SHP77 treated with DMSO at 0.1 percent for 48 hours (cell line): Measurements from ENCODE around the gene ATF5.

Experiments used
- DNase-seq: peaks from one replicate; lab custom pipeline; 2025; lab: John Stamatoyannopoulos, UW

ATF5 gene

DNA sequence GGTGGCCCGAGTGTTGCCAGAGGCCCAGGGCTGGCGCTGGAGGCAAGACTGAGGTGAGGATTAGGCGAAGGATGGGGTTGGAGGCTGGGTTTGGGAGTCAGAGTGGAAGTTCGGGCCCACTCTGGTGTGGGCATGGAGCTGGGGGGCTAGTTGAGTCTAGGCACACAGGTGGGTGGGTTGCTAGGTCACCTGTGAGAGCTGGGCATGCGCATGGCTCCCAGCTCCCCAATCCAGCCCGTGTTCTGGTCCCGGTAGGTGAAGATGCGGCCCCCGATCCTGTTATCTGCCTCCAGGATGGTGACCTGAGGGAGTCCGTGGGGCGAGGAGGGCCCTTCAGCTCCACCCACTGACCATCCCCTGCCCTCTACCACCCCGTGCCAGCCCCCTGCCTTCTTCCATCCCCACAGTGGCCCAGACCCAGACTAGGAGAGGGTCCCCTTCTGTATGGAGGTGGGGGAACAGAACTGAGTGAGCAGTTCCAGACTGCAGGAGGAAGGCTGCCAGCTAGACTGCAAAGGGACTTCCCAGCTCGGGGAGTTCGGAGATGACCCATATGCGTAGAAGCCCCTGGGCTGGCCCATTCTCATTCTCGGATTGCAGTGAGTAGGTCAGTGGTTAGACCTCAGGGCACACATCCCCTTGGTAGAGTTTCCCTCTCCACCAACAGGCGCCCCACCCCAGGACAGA lies 34.0 kb upstream of the ATF5 start:
- DNase-seq = no peak

- no peak for DNase-seq
Observed at GRCh38 chr19:49895566-49896297, 33.3 kb upstream of the ATF5 start.

DNA sequence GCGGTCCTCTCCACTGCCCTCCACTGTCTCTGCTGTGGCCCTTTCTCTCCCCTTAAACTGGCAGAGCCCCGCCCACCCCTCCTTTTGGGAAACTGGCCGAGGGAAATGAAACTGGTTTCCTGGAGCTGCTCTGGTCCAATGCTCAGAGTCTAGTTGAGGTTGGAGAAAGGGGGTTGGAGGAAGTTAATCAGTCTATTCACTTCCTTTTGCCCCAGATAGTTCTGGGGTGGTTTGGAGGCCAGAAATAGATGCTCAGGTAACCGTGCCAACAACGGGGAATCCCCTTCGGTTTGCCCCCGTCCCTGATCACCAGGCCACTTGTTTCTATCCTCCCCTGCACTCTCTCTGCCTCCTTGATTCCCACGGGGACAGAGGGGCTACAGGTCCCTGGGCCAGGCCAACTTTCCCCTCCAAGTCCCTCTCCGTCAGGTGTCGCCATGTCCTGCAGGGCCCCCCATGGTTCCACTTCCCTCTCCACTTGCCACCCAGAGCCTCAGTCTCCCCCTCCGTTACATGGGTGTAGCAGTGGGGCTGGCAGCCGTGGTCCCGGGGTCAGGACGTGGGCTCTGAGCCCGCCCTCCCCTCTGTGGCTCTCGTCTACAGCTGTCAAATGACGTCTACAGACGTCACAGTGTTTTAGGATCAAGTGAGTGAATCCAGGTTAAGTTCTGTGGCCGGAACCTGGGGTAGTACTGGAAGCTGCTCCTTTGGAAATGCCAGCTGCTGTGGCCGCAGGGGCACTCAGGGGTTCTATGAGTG lies 32.0 kb upstream of the ATF5 start, which contains the start of gene IL4I1:
TSS of gene IL4I1 (minus strand) at position 25 of the 759 bp plus-strand sequence. CDS start 727 bp downstream, outside the sequence.
- DNase-seq = no peak

- no peak for DNase-seq
Observed at GRCh38 chr19:49904136-49904535, 24.9 kb upstream of the ATF5 start.

DNA sequence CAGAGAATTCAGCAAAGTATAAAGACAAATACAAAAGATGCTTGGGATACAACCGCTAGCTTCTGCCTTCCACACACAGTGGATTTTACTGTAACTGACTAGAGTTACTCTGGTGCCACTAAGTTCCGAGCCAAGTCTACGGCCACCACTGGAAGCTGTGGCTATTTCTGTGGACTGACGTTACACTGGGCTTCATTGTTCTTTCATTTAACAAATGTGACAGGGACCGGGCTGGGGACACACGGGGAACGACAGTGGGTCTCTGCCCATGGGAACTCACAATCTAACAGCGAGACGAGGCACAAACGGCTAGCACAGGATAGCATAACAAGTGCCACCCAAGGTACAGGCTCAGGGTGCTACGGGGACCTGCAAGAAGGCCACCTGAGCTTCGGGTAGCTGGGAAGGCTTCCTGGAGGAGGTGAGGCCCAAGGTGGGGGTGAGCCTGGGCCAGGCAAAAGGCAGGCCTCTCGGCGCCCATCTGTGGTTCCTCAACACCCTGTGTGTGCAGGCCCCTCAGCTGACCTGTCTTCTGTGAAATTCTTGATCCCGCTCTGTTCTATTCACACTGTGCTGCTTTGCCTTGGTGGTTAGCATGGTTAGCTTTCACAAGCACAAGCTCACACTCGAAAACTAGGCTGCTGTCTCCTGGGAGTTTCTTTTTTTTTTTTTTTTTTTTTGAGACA lies 22.0 kb upstream of the ATF5 start:
- no peak for DNase-seq

DNA sequence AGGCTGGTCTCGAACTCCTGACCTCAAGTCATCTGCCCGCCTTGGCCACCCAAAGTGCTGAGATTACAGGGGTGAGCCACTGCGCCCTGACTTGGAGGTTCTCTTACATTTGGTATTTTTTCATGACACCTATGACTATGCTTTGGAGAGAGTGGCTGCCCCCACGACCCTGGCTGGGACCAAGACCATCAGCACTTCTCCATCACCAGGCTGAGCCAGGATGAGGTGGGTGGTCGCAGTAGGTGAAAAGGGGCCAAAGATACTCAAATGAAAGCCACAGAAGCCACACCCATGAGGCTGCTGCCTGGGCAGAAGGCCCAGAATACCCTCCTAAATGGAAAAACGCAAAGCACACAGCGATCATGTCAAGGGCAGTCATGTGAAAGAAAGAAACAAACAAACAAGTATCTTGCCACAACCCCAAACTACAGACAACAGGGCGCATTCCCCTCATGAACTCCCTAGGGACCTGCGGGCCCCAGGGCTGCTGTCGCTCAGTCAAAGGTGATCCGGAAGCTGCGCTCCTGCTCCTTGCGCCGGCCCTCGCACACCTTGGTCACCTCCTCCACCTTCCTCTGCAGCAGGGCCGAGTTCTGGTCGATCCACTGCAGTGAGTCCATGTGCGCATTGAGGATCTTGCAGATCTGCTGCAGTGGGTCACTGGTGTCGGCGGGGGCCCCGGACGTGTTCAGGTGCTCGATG lies 21.1 kb upstream of the ATF5 start:
- no peak for DNase-seq

DNA sequence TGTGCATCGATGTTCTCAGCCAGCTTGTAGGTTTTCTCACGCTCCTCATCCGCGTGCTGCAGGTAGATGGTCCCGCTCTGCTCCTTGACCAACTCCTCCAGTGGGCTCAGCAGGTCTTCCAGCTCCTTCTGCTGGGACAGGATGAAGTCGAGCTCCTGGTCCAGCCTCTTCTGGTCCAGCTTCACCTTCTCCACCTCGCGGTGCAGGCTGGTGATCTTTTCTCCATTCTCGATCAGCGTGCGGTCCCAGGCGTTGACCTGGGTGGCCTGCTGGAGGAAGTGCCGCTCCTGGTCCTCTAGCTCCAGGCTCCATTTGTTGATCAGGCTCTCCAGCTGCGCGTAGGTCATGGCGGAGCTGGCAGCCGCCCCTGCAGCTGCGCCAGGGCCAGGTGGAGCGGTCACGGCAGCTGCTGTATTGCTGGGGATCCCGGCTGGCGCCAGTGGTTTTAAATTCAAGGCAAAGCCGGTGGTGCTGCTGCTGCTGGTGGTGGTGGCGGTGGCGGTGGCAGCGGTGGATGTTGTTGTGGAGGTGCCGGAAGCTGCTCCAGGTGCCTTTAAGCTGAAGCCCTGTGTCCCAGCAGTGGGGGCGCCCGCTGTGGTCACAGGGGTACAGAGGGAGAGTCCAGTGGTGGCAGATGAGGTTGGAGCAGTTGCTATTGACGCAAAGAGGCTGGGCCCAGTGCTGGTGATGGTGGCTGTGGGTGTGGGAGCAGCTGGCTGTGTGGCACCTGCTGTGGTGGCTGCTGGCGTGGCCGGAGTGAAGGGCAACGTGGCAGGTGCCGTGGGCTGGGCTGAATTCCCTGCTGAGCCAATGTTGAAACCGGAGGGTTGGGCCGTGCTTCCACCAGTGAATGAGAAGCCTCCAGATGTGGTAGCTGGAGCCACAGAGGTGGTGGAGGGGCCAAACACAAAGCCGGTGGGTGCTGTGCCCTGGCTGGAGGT lies 20.3 kb upstream of the ATF5 start:
- no peak for DNase-seq

DNA sequence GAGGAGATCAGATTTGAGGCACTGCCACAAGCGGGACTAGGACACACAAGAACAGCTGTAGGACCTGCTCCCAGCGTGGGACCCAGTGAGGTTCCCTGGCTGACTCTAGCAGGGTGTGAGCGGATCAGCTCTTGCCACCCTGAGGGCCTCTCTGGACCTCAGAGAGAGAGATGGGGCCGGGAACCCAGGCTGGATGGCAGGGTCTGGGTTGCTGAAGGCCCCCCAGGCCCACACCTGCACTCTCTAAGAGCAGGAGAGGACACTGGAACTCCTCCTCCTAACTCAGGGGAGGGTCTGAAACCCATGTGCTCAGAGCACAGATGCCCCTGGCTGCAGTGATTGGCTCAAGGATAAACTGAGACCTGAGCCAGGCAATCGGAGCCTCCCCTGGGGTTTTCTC lies 18.8 kb upstream of the ATF5 start:
- DNase-seq = no peak

DNA sequence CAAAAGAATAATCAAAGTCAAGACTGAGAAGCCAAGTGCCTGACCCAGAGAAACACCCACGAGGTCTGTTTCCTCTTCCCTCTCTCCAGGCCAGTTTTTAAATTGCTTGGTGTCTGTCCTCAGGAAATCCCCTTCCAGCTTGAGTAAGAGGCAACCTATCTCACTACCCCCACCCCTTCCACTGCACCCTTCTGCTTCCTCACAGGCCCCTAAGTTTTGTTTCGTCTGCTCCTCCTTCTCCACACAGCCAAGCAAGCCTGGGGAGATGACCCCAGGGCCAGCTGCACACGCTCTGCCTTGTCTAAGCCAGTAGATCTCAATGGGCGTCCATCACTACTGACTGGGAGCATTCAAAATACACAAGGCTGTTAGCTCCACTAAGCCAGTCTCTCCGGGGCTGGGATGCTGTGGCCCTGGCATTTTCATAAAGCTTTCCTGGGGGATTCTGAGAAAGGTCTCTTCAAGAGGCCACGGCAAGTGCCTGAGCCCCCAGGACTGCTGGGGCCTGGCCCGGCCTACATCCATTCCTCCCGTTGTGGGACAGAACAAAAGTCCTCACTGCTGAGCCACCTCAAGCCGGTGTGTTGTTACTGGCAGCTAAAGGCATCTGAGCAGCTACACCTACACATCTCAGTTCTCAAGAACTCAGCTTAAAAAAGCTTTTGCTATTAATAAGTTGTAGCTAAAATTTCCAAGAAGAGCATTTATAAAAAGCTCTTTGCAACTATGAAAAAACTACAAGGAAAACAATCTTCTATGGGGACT lies 17.4 kb upstream of the ATF5 start:
- DNase-seq = no peak

DNA sequence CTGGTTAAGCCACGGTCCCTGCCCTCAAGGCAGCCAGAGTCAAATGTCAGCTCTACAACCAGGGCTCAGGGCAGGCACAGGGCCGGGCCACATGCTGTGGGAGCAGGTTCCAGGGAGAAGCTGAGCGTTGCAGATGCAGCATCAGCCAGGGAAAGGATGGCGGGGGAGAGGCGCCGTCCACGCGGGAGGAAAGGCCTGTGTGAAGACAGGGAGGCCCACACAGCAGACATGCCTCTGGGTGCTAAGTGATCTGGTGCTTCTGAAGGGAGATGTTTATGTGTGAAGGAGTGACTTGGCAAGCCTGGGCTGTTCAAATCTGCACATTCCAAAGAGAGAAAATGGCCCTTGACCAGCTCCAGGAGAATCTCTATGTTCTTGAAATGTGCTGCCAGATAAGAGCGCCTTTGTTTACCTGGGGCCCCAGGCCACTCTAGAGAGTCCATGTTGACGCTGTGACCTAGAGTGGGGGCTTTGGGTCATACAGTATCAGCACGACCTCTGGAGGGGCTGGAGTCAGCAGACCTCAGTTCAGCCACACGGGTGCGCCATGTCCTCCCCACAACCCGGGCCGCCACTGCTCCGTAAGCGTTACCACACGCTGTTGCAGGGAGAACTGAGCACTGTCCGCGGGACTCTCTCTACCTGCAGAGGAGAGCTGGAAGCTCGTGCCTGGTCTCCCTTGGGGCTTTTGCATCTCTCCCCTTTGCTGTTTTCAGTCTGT lies 15.9 kb upstream of the ATF5 start:
- DNase-seq = no peak

DNA sequence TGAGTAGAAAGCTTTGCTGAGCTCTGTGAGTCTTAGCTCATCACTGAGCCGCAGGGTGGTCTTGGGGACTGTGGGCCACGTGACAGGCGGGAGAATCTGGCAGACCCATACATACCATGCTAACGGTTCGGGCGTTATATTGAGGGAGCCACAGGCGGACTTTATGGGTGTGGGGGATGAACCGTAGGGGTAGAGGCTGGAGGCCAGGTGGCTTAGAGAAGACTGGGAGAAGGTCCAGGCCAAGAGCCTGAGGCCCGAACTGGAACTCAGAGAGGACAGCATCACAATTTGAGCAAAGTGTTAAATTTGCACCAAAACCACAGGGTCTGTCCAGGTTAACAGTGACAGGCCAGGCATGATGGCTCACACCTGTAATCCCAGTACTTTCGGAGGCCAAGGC lies 15.3 kb upstream of the ATF5 start:
- DNase-seq = no peak

DNA sequence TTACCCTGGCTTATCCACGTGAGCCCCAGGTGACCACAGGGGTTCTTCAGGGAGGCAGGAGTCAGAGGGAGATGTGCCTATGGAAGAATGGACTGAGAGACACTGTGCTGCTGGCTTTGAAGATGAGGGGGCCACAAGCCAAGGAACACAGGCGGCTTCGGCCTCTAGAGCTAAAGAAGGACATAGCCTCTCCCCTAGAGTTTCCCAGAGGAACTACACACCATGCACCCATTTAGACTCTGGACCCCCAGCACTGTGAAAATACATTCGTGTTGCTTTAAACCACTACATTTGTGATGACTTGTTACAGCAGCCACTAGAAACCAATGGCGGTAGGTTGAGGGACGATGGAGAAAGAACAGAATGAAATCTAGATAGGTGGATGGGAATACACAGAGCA lies 13.7 kb upstream of the ATF5 start:
- DNase-seq = no peak

- DNase-seq = no peak
Observed at GRCh38 chr19:49916839-49917733, 11.9 kb upstream of the ATF5 start.

DNA sequence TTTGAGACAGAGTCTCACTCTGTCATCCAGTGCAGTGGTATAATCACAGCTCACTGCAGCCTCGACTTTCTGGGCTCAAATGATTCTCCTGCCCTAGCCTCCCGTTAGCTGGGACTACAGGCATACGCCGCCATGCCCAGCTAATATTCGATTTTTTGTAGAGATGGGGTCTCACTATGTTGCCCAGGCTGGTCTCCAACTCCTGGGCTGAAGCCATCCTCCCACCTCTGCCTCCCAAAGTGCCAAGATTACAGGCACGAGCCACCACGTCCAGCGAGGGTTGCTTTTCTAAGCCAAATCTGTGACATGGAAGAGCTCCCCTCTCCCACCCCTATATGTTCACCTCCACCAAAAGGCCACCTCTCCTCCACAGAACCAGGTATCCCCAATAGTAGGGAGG lies 10.9 kb upstream of the ATF5 start:
- no peak for DNase-seq

GRCh38 chr19:49920624-49921363 lies 8.2 kb upstream of the ATF5 start:
- no peak for DNase-seq

GRCh38 chr19:49921871-49922795 lies 6.9 kb upstream of the ATF5 start:
- no peak for DNase-seq
